ENCODE results near the gene IGFBP5. TPM values are rescaled to one million over a fixed set of nuclear protein-coding genes. Genes with fewer than 3 reads are reported as not detected.

IGFBP5 gene
- total RNA-seq, 4 donors from 2014 or later: 313 to 1,402 (median 682) TPM

DNA sequence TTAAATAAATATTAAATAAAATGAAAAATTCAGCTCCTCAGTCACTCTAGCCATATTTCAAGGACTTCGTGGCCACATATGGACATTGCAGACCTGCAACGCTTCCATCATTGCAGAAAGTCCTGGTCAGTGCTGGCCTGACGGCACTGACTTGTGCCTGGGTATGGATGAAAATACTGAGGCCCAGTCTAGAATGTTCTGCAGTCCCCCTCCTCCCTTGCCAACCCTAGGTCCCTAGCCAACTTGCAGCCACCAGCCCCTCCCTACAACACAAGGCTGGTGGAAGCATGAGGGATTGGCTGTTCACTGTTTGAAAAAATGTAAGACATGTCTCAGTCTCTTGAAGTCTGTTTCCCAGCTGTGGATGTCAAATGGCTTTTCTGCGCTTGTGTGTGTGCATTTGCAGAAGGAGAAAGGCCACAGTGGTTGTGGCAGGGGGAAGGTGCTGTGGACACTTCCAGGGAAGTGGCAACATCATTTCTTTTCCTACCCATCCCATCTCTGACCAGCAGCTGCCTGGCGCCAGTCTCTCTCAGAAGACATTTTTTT is 9.9 kb downstream of the IGFBP5 start:
- TF ChIP-seq POLR2AphosphoS5 (IDR thresholded peaks at IDR 0.05) (no peak), POLR2A (IDR thresholded peaks at IDR 0.05) (no peak), EP300 (IDR thresholded peaks at IDR 0.05) (no peak)
- TF ChIP-seq, protein P1, sequence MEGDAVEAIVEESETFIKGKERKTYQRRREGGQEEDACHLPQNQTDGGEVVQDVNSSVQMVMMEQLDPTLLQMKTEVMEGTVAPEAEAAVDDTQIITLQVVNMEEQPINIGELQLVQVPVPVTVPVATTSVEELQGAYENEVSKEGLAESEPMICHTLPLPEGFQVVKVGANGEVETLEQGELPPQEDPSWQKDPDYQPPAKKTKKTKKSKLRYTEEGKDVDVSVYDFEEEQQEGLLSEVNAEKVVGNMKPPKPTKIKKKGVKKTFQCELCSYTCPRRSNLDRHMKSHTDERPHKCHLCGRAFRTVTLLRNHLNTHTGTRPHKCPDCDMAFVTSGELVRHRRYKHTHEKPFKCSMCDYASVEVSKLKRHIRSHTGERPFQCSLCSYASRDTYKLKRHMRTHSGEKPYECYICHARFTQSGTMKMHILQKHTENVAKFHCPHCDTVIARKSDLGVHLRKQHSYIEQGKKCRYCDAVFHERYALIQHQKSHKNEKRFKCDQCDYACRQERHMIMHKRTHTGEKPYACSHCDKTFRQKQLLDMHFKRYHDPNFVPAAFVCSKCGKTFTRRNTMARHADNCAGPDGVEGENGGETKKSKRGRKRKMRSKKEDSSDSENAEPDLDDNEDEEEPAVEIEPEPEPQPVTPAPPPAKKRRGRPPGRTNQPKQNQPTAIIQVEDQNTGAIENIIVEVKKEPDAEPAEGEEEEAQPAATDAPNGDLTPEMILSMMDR (IDR thresholded peaks at IDR 0.05): no peak
- WGBS, 2 donors (ENCODE audit: low coverage in 1 of 2): 40 to 74% methylated on average over 1 to 4 of the region's 5 CpGs
- Histone ChIP-seq H3K4me1 (peaks cover 10 to 100% (median 59%) of the 10 kb centered on the region in 3 donors), H3K36me3 (peaks cover 0 to 48% of the 10 kb centered on the region in 2 donors), H3K27me3 (no peaks in the 10 kb centered on the region), H3K9me3 (no peaks in the 10 kb centered on the region), H3K27ac (peak overlapping the region in 3 of 4 donors; percentile 53 to 93 (median 78)), H3K4me3 (no peak overlapping the region)
- no peak for ATAC-seq

DNA sequence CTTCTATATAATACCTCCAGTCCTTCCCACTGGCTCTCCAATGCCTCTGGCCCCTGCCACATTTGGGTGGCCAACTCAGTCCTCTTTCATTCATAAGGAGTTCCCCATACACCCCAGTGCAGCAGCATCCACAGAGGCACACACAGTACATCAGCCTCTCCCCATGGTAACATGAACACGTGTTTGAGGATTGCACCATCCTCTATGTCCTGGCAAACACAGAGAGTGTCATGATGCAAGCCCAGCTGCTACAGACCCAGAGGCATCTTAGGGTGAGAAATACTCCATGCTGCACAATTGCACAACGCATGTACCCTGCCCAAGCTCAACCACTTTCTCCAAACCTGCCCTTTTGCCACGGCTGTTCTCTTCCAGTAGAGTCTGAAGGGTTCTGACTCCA is 11.5 kb downstream of the IGFBP5 start:
- peak; percentile 94 for ATAC-seq
- TF ChIP-seq EP300 (IDR thresholded peaks at IDR 0.05) (no peak), POLR2AphosphoS5 (IDR thresholded peaks at IDR 0.05) (peak; percentile 99), POLR2A (IDR thresholded peaks at IDR 0.05) (no peak)
- TF ChIP-seq, protein P1 (IDR thresholded peaks at IDR 0.05): no peak
- Histone ChIP-seq H3K36me3 (peaks cover 0 to 48% of the 10 kb centered on the region in 2 donors), H3K4me1 (peaks cover 12 to 100% (median 49%) of the 10 kb centered on the region in 3 donors), H3K27me3 (no peaks in the 10 kb centered on the region), H3K9me3 (no peaks in the 10 kb centered on the region), H3K4me3 (no peak overlapping the region), H3K27ac (peak overlapping the region; percentile 78 to 93 (median 82))
- WGBS, 2 donors (ENCODE audit: low coverage in 1 of 2): 17 to 27% methylated on average over 1 to 2 of the region's 3 CpGs

DNA sequence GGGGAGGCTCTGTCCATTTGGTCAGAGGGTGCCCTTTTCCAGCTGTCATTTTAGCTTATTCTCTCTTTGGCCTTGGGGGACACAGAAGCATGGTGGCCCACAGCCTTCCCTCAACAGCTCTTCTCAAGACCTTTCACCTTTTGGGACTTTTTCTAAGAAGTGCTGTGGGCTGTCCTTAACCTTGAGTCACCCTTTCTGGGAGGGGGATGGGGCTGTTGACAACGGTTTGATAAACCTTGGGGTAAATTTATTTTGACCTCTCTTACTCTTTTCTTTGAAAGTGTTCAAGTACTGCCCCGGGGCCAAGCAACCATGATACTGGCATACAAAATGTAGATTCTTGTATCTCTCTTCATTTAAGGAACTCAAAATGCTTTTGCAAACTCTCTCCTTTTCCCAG is 13.7 kb downstream of the IGFBP5 start:
- peaks cover 7 to 78% (median 41%) of the 10 kb centered on the region in 3 donors for H3K4me1 ChIP-seq
- TF ChIP-seq POLR2A (IDR thresholded peaks at IDR 0.05) (no peak), EP300 (IDR thresholded peaks at IDR 0.05) (no peak), POLR2AphosphoS5 (IDR thresholded peaks at IDR 0.05) (no peak)
- TF ChIP-seq, protein P1 (IDR thresholded peaks at IDR 0.05): no peak
- 36% methylated on average over 2 of the region's 2 CpGs; no CpG with 5 or more reads in 1 of the 2 donors for WGBS, 2 donors (ENCODE audit: low coverage in 1 of 2)

DNA sequence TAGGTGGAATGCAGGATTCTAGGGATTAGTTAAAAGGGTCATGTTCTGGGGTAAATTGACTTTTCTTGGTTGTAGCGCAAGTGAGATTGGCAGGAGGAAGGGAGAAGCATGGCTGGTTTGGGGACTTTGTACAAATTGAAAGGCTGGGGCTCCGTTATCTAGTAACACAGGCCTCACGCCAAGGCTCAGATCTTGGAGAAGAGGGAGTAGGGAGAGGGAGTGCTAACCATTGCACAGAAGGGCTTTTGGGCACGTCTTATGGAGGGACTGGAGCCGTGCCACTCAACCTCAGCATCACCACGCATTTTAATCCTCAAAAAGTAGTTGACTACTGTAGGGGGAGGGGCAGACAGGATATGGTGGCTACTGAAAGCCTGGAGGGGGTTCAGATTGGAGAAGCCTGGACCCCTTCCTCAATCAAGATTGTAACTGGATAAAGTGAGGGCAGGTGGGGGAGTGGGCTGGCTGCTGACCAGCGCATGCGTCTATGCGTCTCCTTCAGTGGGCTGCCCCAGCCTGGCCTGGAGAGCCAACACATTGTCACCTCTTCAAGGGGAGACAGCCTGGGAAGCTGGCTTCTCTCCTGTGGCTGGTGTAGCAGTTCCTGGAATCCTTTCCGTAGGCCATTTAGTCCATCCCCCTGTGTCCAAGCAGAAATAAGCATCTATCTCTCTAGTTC is 14.3 kb downstream of the IGFBP5 start:
- no peak for ATAC-seq
- peak overlapping the region; percentile 27 to 93 (median 82) for H3K27ac ChIP-seq
- no peaks in the 10 kb centered on the region for H3K27me3 ChIP-seq
- H3K4me1 ChIP-seq: peaks cover 7 to 73% (median 41%) of the 10 kb centered on the region in 3 donors
- peaks cover 0 to 59% of the 10 kb centered on the region in 2 donors for H3K36me3 ChIP-seq
- H3K4me3 ChIP-seq: no peak overlapping the region
- TF ChIP-seq, protein P1 (IDR thresholded peaks at IDR 0.05): no peak
- no peak for TF ChIP-seq POLR2AphosphoS5 (IDR thresholded peaks at IDR 0.05)
- 71 to 72% methylated on average over 6 to 9 of the region's 10 CpGs for WGBS, 2 donors (ENCODE audit: low coverage in 1 of 2)
- no peaks in the 10 kb centered on the region for H3K9me3 ChIP-seq

More for the DNA sequence above, 13.7 kb downstream of the IGFBP5 start:
- Histone ChIP-seq H3K27me3 (no peaks in the 10 kb centered on the region), H3K9me3 (no peaks in the 10 kb centered on the region), H3K4me3 (no peak overlapping the region), H3K27ac (peak overlapping the region; percentile 27 to 93 (median 82)), H3K36me3 (peaks cover 0 to 59% of the 10 kb centered on the region in 2 donors)
- no peak for ATAC-seq

DNA sequence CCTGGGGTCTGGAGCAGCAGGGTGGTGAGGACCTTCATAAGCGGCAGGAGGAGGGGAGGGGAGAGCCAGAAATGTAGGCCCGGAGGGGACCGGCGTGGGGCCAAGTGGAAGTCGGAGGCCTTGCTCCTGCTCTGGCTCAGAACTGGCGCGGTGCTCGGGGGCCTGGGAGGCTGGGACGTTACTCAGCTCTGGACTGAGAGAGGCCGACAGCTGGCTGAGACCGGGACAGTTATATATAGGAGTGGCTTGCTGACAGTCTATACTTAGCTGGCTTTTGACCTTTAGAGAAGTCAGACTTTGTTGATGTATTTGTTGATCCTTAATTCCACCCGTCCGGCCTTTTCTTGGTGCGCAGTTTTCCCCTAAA is 15.7 kb downstream of the IGFBP5 start:
- peak overlapping the region; percentile 49 to 93 (median 82) for H3K27ac ChIP-seq
- H3K36me3 ChIP-seq: peaks cover 0 to 67% of the 10 kb centered on the region in 2 donors
- H3K4me3 ChIP-seq: no peak overlapping the region
- no peaks in the 10 kb centered on the region for H3K9me3 ChIP-seq
- 18 to 34% methylated on average over 4 to 11 of the region's 14 CpGs for WGBS, 2 donors (ENCODE audit: low coverage in 1 of 2)
- ATAC-seq: peak; percentile 21
- H3K4me1 ChIP-seq: peaks cover 7 to 58% (median 28%) of the 10 kb centered on the region in 3 donors
- no peaks in the 10 kb centered on the region for H3K27me3 ChIP-seq
- peak; percentile 49 for TF ChIP-seq POLR2AphosphoS5 (IDR thresholded peaks at IDR 0.05)
- TF ChIP-seq, protein P1 (IDR thresholded peaks at IDR 0.05): no peak

Data from gastroesophageal sphincter (tissue), 4 donors.